Tibial nerve (tissue), 4 donors: Measurements from ENCODE around the gene THOC5. TPM values are rescaled to one million over a fixed set of nuclear protein-coding genes. Genes with fewer than 3 reads are reported as not detected.

ENCODE experiments used
- DNase-seq, 2 donors: peaks; one replicate each; pipeline ENCODE4 v3.0.0-alpha.2; 2019; ENCODE audit warnings: low spot score in 2 of 2
- H3K27ac ChIP-seq, 4 donors: fragments of 200-600 bp; sonication (generic) in 3 of 4; one replicate each; pipeline ENCODE4 v1.5.1; 2017 to 2019; ENCODE audit warnings: mild to moderate bottlenecking in 1 of 4
- H3K27me3 ChIP-seq, 2 donors: fragments of 200-600 bp; sonication (generic) in 1 of 2; one replicate each; pipeline versions ENCODE4 v1.5.1 to v1.6.0; 2017 to 2019
- H3K36me3 ChIP-seq, 3 donors: fragments of 200-600 bp; sonication (generic); one replicate each; pipeline ENCODE4 v1.5.1; 2018 to 2019
- H3K4me1 ChIP-seq, 4 donors: fragments of 200-600 bp; sonication (generic) in 3 of 4; one replicate each; pipeline ENCODE4 v1.5.1; 2017 to 2019
- H3K4me3 ChIP-seq, 4 donors: fragments of 200-600 bp; sonication (generic) in 3 of 4; one replicate each; pipeline ENCODE4 v1.5.1; 2017 to 2019; ENCODE audit warnings: mild to moderate bottlenecking in 1 of 4, moderate library complexity in 1 of 4
- H3K9me3 ChIP-seq, 4 donors: fragments of 200-600 bp; sonication (generic) in 3 of 4; one replicate each; pipeline ENCODE4 v1.5.1; 2017 to 2019
- EP300 ChIP-seq, 2 donors: sonication (generic); formaldehyde crosslinking; IDR thresholded peaks; one replicate each; pipeline ENCODE4 v1.6.1; 2017; ENCODE audit warnings: antibody characterized with exemption in 2 of 2, mild to moderate bottlenecking in 1 of 2
- POLR2A ChIP-seq, 2 donors: fragments of 450-650 bp; IDR thresholded peaks; one replicate each; pipeline ENCODE4 v1.6.1; 2017; ENCODE audit warnings: antibody characterized with exemption in 2 of 2, mild to moderate bottlenecking in 2 of 2, moderate library complexity in 2 of 2
- WGBS, 2 donors: methylation state at CpG; one replicate each; pipeline ENCODE4 v1.1.5; 2018; 5-methylcytosine and 5-hydroxymethylcytosine counted together
- total RNA-seq, 4 donors: library from RNA; depleted of rRNA; stranded (reverse); fragments of >200 nt; gene quantifications; one replicate each; pipeline ENCODE4 v1.1.0, GENCODE V29; 2016
- TF ChIP-seq, protein P1 (sequence below), 5 experiments: fragments of 200-600 bp in 3 of 5; fragments of 450-650 bp in 2 of 5; sonication (generic) in 3 of 5; IDR thresholded peaks; one replicate each; pipeline ENCODE4 v1.5.1; 2016 to 2019; ENCODE audit warnings: antibody characterized with exemption in 5 of 5, mild to moderate bottlenecking in 3 of 5, moderate library complexity in 2 of 5

Gene THOC5
- total RNA-seq, 4 donors from 2014 or later = 31.2 to 65.9 (median 50.3) TPM

DNA sequence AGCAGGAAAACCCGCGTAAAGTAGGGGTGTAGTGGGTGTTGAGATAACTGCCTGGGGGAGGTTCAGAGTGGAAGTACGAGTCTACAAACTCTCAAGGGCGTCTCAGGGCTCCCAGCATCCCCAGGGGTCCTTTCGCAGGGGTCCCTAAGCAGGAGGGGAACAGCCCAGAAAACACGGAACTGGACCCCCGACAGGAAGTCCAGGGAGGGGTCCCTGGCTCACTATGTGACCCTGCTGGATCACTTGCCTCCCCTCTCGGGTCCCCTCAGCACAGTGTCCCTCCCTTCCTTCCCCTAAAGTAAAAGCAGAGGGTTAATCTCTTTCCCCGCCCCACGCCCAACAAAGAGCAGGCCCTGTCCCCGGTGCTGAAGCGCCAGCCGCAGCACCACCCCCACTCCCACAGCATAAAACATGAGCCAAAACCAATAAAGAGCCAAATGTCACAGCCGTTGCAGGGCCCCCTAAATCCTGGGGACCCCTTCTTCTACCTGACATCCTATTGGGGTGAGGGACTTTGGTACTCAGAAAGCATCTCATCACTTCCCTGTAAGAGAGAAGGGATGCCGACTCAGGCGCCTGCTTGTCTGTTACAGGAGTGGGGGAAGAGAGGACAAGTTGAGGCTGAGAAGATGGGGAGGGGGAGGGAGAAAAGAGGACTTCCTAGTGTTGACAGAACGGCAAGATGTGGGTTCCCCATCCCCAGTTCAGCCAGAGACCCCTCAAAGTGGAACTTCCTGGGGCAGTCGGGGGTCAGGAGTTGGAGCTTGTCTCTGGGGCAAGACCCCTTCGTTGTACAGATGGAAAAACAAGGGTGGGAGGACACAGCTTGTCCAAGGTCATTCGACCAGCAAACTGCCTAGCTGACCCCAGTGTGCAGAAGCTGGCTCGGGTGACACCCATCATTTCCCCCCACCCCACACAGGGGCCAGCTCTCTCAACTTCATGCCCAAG is 75.0 kb downstream of the THOC5 start:
- peaks cover 0 to 45% (median 7%) of the 10 kb centered on the region in 4 donors for H3K4me1 ChIP-seq
- no peak overlapping the region for H3K27ac ChIP-seq
- TF ChIP-seq EP300 (IDR thresholded peaks at IDR 0.05) = no peak
- H3K4me3 ChIP-seq = no peak overlapping the region
- peaks cover 4 to 90% of the 10 kb centered on the region in 2 donors for H3K27me3 ChIP-seq
- no peak for DNase-seq
- 8 to 11% methylated on average over 21 of the region's 21 CpGs for WGBS, 2 donors
- H3K9me3 ChIP-seq = no peaks in the 10 kb centered on the region
- no peaks in the 10 kb centered on the region for H3K36me3 ChIP-seq

- no peak overlapping the region for H3K27ac ChIP-seq
- TF ChIP-seq, protein P1, sequence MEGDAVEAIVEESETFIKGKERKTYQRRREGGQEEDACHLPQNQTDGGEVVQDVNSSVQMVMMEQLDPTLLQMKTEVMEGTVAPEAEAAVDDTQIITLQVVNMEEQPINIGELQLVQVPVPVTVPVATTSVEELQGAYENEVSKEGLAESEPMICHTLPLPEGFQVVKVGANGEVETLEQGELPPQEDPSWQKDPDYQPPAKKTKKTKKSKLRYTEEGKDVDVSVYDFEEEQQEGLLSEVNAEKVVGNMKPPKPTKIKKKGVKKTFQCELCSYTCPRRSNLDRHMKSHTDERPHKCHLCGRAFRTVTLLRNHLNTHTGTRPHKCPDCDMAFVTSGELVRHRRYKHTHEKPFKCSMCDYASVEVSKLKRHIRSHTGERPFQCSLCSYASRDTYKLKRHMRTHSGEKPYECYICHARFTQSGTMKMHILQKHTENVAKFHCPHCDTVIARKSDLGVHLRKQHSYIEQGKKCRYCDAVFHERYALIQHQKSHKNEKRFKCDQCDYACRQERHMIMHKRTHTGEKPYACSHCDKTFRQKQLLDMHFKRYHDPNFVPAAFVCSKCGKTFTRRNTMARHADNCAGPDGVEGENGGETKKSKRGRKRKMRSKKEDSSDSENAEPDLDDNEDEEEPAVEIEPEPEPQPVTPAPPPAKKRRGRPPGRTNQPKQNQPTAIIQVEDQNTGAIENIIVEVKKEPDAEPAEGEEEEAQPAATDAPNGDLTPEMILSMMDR (IDR thresholded peaks at IDR 0.05) = no peak
- TF ChIP-seq POLR2A (IDR thresholded peaks at IDR 0.05) = no peak
- TF ChIP-seq EP300 (IDR thresholded peaks at IDR 0.05) = no peak
- peaks cover 0 to 45% (median 7%) of the 10 kb centered on the region in 4 donors for H3K4me1 ChIP-seq
- no peaks in the 10 kb centered on the region for H3K36me3 ChIP-seq
- H3K9me3 ChIP-seq = no peaks in the 10 kb centered on the region
- no peak for DNase-seq
- H3K4me3 ChIP-seq = no peak overlapping the region
- peaks cover 4 to 89% of the 10 kb centered on the region in 2 donors for H3K27me3 ChIP-seq
- 20 to 26% methylated on average over 4 of the region's 4 CpGs for whole genome bisulfite sequencing, 2 donors
Measured at GRCh38 chr22:29477723-29478318, 75.7 kb downstream of the THOC5 start.

- WGBS, 2 donors = 54 to 62% methylated on average over 6 of the region's 6 CpGs
- TF ChIP-seq POLR2A (IDR thresholded peaks at IDR 0.05) = no peak
- TF ChIP-seq EP300 (IDR thresholded peaks at IDR 0.05) = no peak
- TF ChIP-seq, protein P1 (IDR thresholded peaks at IDR 0.05) = no peak
- Histone ChIP-seq H3K4me3 (no peak overlapping the region), H3K9me3 (no peaks in the 10 kb centered on the region), H3K27me3 (peaks cover 4 to 87% of the 10 kb centered on the region in 2 donors), H3K36me3 (no peaks in the 10 kb centered on the region), H3K4me1 (peaks cover 0 to 35% (median 7%) of the 10 kb centered on the region in 4 donors), H3K27ac (no peak overlapping the region)
- no peak for DNase-seq
Measured at GRCh38 chr22:29476116-29476515, 77.4 kb downstream of the THOC5 start.

- H3K36me3 ChIP-seq = no peaks in the 10 kb centered on the region
- H3K9me3 ChIP-seq = no peaks in the 10 kb centered on the region
- peaks cover 0 to 30% (median 4%) of the 10 kb centered on the region in 4 donors for H3K4me1 ChIP-seq
- WGBS, 2 donors = 78 to 84% methylated on average over 8 of the region's 8 CpGs
- no peak for TF ChIP-seq POLR2A (IDR thresholded peaks at IDR 0.05)
- TF ChIP-seq EP300 (IDR thresholded peaks at IDR 0.05) = no peak
- TF ChIP-seq, protein P1 (IDR thresholded peaks at IDR 0.05) = no peak
- no peak overlapping the region for H3K4me3 ChIP-seq
- H3K27me3 ChIP-seq = peaks cover under 1 to 89% of the 10 kb centered on the region in 2 donors
- no peak overlapping the region for H3K27ac ChIP-seq
- DNase-seq = no peak
Measured at GRCh38 chr22:29475550-29475949, 78.0 kb downstream of the THOC5 start.

DNA sequence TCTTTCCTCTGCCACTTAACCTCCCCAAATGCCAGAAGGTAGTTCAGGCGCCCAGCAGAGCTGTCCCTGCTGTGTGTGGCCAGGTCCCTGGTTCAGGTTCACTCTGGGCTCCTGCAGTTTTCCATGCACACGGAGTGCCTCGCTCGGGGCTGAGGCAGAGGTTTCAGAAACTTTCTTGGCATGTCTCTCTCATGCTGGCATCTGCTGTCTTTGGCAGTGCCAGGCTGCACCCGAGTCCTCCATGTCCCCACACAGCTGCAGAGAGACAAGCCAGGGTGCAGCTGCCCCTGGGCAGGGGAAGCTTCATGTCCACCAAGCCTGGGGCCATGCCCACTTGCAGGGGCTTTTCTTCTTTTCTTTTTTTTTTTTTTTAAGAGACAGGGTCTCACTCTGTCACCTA is 80.6 kb downstream of the THOC5 start:
- Histone ChIP-seq H3K9me3 (no peaks in the 10 kb centered on the region), H3K4me1 (peaks cover 0 to 10% (median 0%) of the 10 kb centered on the region in 4 donors), H3K27me3 (peaks cover 0 to 83% of the 10 kb centered on the region in 2 donors), H3K27ac (no peak overlapping the region), H3K4me3 (no peak overlapping the region), H3K36me3 (no peaks in the 10 kb centered on the region)
- DNase-seq = no peak
- no peak for TF ChIP-seq POLR2A (IDR thresholded peaks at IDR 0.05)
- TF ChIP-seq, protein P1 (IDR thresholded peaks at IDR 0.05) = no peak
- no peak for TF ChIP-seq EP300 (IDR thresholded peaks at IDR 0.05)
- WGBS, 2 donors = 71 to 77% methylated on average over 5 of the region's 5 CpGs
